Left ventricle myocardium superior (tissue), 1 donor: ENCODE results near the gene C1QTNF5. TPM values are rescaled to one million over a fixed set of nuclear protein-coding genes. Genes with fewer than 3 reads are reported as not detected.

Source experiments
- ATAC-seq: fragments of 200-7000 bp; cut with Tn5 transposase; one replicate; pipeline ENCODE4 v1.9.1; 2020; ENCODE audit warnings: mild to moderate bottlenecking, moderate library complexity
- DNase-seq: peaks from one replicate; pipeline ENCODE4 v3.0.0-alpha.2; 2020
- intact Hi-C: fragments of 100-400 bp; cut with micrococcal nuclease; formaldehyde crosslinking; loops from one replicate; pipeline ENCODE4 v1.11.0; 2022
- total RNA-seq: library from RNA; stranded (reverse); fragmentation: NEBNext Ultra II Directional; extraction: Animal tissue kit (Norgen Biotek cat#: 25700); gene quantifications from one replicate; pipeline ENCODE4 v1.2.1, GENCODE V29; 2021
- donor health status: DM: no; HTN: yes; CAD: no; lungs with severe emphysema.

The C1QTNF5 gene
- total RNA-seq, 1 donor from 2014 or later, result 14.4 TPM

- DNase-seq (no peak), ATAC-seq (peak; percentile 0)
- intact Hi-C loops, result no loop called here
Measured at GRCh38 chr11:119362741-119363080, 22.0 kb upstream of the C1QTNF5 start.

GRCh38 chr11:119361941-119362725 is 21.4 kb upstream of the C1QTNF5 start:
- ATAC-seq (peak; percentile 20), DNase-seq (no peak)
- intact Hi-C loops, result no loop called here

DNA sequence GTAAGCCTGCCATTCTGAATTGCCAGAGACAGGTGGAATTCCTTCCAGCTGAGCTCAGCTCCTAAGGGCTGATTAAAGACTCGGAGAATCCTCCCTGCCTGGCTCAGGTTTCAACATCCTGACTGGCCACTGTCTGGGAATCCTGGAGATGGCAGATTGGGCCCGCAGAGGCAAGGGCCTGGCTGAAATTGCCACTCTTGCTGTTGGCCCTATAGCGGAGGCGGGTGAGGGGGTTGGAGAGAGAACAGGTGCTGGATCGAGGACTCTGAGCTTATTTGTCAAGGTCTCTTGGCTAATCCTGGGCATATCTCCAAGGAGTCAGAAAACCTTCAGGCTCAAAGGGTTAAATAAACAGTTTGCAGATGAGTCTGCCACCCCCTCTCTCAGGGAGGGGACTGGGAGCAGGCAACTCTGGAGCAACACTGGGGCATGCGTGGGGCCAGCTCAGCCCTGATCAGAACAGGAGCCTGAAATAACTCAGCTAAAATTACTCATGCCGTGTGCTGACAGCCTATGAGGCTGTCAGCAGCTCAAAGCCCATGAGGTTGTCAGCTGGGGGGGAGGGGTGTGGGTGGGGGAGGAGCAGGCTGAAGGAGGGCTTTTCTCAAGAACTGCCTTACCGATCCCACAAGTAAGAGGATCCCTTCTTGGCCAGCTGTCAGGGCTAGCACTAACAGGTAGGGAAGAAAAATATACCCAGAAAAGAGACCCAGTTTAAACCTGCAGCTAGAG is 20.5 kb upstream of the C1QTNF5 start:
- DNase-seq (peak; percentile 82), ATAC-seq (peak; percentile 71)
- intact Hi-C loops, result no loop called here

GRCh38 chr11:119359365-119360214 is 18.9 kb upstream of the C1QTNF5 start:
- intact Hi-C loops, result no loop called here
- DNase-seq (no peak), ATAC-seq (no peak)

- peak; percentile 0 for ATAC-seq
- no peak for DNase-seq
- intact Hi-C loops, result no loop called here
Measured at GRCh38 chr11:119357074-119357473, 16.4 kb upstream of the C1QTNF5 start.

DNA sequence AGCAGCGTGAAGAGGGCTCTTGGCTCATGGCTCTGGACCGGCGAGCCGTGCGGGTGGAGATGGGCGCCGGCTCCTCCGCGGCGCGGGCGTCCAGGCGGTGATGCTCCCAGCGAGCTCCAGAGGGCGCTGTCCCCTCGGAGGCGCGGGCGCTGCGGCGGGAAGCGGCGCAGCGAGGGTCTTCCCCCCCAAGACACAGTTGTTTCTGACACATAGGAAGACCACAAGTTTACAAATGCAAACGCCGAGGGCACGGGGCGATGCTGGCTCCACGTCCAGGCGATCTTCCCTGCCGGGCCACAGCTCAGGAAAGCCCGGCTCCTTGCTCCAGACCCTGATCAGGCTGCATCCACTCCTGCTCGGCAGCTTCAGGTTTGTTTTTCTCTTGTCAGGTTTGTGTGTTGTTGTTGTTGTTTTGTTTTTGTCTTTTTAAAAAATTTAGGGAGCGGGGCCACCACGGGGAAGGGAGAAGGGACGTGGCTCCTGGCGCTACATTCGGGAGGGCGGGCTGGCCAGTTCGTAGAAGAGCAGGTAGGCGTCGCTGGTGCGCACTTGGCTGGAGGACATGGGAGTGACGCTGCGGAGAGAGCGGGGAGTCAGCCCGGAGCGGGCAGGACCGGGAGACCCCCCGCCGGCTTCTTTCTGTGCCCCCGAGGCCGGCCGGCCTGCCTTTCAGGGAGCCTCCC is 15.8 kb upstream of the C1QTNF5 start:
- ATAC-seq, result peak; percentile 69
- peak; percentile 89 for DNase-seq
- intact Hi-C loops, result no loop called here

DNA sequence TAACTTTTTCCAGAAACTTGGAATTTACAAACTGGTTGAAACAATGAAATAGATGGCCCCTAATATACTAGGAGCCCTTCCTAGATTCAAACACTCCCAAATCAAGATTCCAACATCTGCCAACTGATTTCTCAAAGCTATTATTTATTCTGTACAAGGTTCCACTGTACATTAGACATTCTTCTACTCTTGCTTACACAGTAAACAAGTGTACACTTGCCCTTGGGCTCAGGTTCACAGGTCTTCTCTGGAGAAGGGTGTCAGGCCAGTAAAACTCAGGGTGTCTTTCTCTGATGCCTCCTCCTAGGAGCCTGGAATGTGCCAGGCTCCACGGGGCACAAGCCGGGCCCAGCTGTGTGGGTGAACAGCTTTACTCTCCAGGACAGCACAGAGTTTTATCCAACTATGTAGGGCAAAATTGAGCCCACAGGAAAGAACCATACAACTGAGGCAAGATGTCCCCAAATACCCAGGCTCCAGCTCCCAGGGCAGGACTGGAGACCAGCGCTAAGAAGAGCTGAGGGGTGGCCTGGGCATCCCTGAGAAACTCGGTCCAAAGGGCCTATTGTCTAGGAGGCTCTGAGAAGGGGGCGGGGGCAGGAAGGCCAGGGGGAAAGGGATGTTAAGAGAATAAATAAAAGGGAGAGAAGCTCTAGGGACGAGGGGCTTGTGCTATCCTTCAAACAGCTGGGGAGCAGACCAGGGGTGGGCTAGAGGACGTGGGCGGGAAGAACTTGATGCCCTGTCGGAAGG is 14.6 kb upstream of the C1QTNF5 start:
- DNase-seq (no peak), ATAC-seq (no peak)
- intact Hi-C loops, result no loop called here

GRCh38 chr11:119352857-119353260 is 12.2 kb upstream of the C1QTNF5 start:
- ATAC-seq (peak; percentile 42), DNase-seq (no peak)
- intact Hi-C loops, result no loop called here

- DNase-seq (no peak), ATAC-seq (no peak)
- intact Hi-C loops, result no loop called here
Measured at GRCh38 chr11:119351232-119351631, 10.5 kb upstream of the C1QTNF5 start.

DNA sequence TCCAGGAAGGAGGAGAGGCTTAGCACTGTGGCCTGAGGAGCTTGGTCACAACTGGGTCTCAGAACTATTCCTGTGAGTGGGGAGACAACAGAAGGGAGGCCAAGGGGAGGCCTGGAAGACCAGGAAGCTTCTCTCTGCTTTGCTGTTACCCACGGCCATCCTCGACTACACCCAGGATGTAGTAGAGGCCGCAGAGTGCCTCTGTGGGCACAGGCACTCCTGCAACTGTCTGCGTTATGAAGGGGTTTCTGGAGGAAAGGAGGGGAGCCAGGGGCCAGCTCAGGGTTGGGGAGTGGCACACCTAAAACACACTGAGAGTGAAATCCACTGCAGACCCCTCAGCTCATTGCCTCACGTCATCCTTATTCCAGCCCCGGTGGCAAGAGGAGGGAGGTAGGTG is 9.6 kb upstream of the C1QTNF5 start:
- intact Hi-C loops, result no loop called here

DNA sequence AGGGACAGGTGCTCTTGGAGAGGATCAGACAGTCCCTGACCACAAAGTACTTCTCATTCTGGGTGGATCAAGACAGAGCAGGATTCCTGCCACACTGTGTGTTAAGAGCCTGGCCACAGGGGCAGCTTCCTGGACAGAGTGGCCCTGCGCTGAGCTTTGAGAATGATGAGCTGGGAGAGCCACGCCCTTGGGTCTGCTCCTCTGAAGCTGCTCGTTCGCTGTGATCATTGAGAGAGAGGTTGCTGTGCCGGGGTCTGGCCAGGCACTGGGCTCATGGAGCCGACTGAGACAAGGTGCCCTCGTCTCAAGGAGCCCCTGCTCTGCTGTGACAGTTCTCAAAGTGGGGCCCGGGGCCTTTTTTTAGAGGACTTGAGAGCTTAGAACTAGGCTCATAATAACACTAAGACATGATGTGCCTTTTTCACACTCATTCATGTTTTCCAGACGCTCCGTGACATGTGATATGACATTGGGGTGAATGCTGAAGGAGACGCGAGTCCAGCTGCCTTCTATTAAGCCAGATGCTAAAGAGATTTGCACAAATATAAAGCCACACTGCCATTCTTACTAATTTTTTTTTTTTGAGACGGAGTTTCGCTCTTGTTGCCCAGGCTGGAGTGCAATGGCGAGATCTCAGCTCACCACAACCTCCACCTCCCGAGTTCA is 7.4 kb upstream of the C1QTNF5 start:
- intact Hi-C loops, result no loop called here
- DNase-seq (no peak), ATAC-seq (no peak)

More for the DNA sequence above, 9.6 kb upstream of the C1QTNF5 start:
- no peak for DNase-seq
- no peak for ATAC-seq

DNA sequence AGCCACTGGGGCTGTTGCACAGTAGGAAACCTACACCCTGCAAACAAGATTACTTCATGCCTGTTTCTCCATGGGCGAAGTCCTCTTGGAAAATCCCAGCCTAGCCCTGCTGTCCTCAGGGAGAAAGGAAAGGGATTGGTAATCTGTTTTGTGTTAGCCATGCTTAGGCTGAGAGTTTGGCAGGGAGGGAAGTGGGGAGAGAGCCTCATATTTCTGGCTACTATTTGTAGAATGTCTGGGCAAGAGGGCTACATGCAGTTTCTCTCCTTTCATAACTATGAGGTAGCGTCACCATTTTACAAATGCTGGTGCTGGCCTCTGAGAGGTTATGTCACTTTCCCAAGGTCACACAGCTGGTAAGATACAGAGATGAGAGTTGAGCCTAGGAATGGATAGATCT is 6.6 kb upstream of the C1QTNF5 start:
- intact Hi-C loops, result no loop called here
- peak; percentile 7 for ATAC-seq
- no peak for DNase-seq

- intact Hi-C loops, result no loop called here
- ATAC-seq (no peak), DNase-seq (no peak)
Measured at GRCh38 chr11:119346605-119347004, 5.9 kb upstream of the C1QTNF5 start, which contains the start of gene MFRP. Gene MFRP, minus strand, starts transcription at chr11:119346705. Its CDS starts 192 bp downstream, at chr11:119346513.

GRCh38 chr11:119345685-119346084 is 5.0 kb upstream of the C1QTNF5 start:
- no peak for DNase-seq
- intact Hi-C loops, result no loop called here
- no peak for ATAC-seq

- DNase-seq, result no peak
- no peak for ATAC-seq
- intact Hi-C loops, result no loop called here
Measured at GRCh38 chr11:119344291-119345010, 3.8 kb upstream of the C1QTNF5 start.

DNA sequence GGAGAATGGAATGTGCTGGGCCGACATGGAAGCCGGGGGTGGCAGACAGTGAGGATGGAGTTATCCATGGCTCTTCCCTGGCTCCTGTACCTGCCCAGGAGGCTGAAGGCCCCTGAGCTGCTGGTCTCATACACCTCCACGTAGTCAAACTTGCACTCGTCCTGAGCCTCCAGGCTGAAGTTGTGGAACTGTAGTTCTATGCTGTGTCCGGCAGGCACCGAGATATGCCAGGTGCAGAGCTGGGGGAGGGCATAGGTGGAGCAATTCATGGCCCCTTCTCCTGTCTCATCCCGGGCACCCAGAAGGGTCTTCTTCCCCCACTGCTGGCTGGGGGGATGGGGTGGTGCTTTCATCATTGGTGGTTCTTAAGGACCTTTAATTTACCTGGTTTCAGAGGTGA is 3.0 kb upstream of the C1QTNF5 start:
- DNase-seq (no peak), ATAC-seq (no peak)
- intact Hi-C loops, result no loop called here

DNA sequence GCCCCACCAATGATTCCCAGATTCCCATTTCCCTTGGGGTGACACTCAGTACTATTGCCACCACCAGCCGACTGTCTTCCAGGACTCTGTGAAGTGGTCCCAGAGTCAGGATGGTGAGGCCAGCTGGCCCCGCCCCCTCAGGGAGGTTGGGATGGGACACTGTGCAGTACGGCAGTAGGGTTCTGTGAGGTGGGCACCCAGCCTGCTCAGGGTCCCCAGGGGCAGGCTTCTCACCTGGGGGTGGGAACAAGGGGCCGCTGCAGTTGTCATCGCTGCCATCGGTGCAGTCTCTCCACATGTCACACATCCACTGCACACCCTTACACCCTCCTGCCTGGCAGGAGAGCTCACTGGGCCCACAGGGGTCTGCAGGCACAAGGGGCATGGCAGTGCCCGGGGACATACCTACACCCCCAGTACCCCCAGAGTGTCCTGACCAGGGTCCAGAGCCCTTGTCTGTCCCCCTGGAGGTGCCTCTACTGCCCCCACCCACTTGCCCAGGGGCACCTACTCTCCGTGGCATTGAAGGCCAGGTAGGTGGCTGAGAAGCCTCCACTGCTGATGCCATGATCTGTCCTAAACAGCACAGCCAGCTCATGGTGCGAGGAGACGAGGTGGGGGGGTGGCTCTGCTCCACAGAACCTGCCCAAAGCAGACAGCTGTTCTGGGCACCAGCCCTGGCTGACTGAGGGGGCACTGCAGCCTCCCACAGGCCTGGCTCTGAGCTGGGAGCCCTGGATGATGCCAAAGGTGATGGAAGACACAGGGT is 1.9 kb upstream of the C1QTNF5 start:
- ATAC-seq, result no peak
- no peak for DNase-seq
- intact Hi-C loops, result no loop called here
